Loucy (cell line): ENCODE data around the gene LIN37.
"Not testable (repeated sequence)": the region's sequence is repeated elsewhere in the genome, so short reads cannot be mapped to it uniquely, and the experiment has no call there.

Experiments used
- H2AFZ ChIP-seq: fragments of 200-600 bp; sonication (generic); 2 replicates; pipeline ENCODE4 v1.6.0; 2016; ENCODE audit warnings: antibody characterized with exemption, mild to moderate bottlenecking, low read length, moderate library complexity
- H3F3A ChIP-seq: fragments of 200-600 bp; 2 replicates; pipeline ENCODE4 v1.6.0; 2016; ENCODE audit warnings: antibody characterized with exemption, low read depth, mild to moderate bottlenecking
- H3K27me3 ChIP-seq: fragments of 200-600 bp; sonication (generic); 2 replicates; pipeline ENCODE4 v1.6.1; 2014; ENCODE audit warnings: low read length, mild to moderate bottlenecking; ENCODE audit not compliant: insufficient read depth, poor library complexity, severe bottlenecking
- H3K36me3 ChIP-seq: fragments of 200-600 bp; sonication (generic); 2 replicates; pipeline ENCODE4 v1.6.1; 2016; ENCODE audit warnings: low read length; ENCODE audit not compliant: insufficient read depth
- H3K4me1 ChIP-seq: fragments of 200-600 bp; sonication (generic); 2 replicates; pipeline ENCODE4 v1.5.1; 2014; ENCODE audit warnings: low read length, mild to moderate bottlenecking; ENCODE audit not compliant: insufficient read depth, poor library complexity, severe bottlenecking
- H3K4me2 ChIP-seq: fragments of 200-600 bp; sonication (generic); 2 replicates; pipeline ENCODE4 v1.6.0; 2014; ENCODE audit warnings: antibody characterized with exemption, low read length, low read depth, mild to moderate bottlenecking; ENCODE audit not compliant: poor library complexity, severe bottlenecking
- H3K4me3 ChIP-seq: fragments of 200-600 bp; sonication (generic); 2 replicates; pipeline ENCODE4 v1.5.1; 2014; ENCODE audit warnings: low read length, mild to moderate bottlenecking, mixed read lengths; ENCODE audit not compliant: poor library complexity, severe bottlenecking
- H3K79me2 ChIP-seq: fragments of 200-600 bp; sonication (generic); 2 replicates; pipeline ENCODE4 v1.6.1; 2014; ENCODE audit warnings: low read length; ENCODE audit not compliant: insufficient read depth
- H3K9ac ChIP-seq: fragments of 200-600 bp; sonication (generic); 2 replicates; pipeline ENCODE4 v1.6.0; 2014; ENCODE audit warnings: mild to moderate bottlenecking, low read depth, low read length, moderate library complexity; ENCODE audit not compliant: poor library complexity, severe bottlenecking
- H3K9me2 ChIP-seq: fragments of 200-600 bp; sonication (generic); replicated peaks from 2 replicates; pipeline ENCODE4 v1.6.1; 2016; ENCODE audit warnings: low read depth, low read length, mixed read lengths
- H3K9me3 ChIP-seq: fragments of 200-600 bp; sonication (generic); 2 replicates; pipeline ENCODE4 v1.6.1; 2014; ENCODE audit warnings: mild to moderate bottlenecking, antibody characterized with exemption, low read length, low read depth; ENCODE audit not compliant: insufficient read depth
- H4K20me1 ChIP-seq: fragments of 200-600 bp; sonication (generic); 2 replicates; pipeline ENCODE4 v1.6.0; 2014; ENCODE audit warnings: antibody characterized with exemption, low read length, mild to moderate bottlenecking; ENCODE audit not compliant: insufficient read depth, poor library complexity, severe bottlenecking
- EZH2phosphoT487 ChIP-seq: fragments of 200-600 bp; IDR thresholded peaks from 2 replicates; pipeline ENCODE4 v1.6.1; 2018; ENCODE audit warnings: antibody characterized with exemption, mild to moderate bottlenecking, moderate library complexity, borderline replicate concordance
- TF ChIP-seq, protein P1 (sequence below): fragments of 200-600 bp; sonication (generic); conservative IDR thresholded peaks from 2 replicates; pipeline ENCODE4 v1.5.1; 2014; ENCODE audit warnings: mild to moderate bottlenecking, antibody characterized with exemption, low read length

LIN37 gene

DNA sequence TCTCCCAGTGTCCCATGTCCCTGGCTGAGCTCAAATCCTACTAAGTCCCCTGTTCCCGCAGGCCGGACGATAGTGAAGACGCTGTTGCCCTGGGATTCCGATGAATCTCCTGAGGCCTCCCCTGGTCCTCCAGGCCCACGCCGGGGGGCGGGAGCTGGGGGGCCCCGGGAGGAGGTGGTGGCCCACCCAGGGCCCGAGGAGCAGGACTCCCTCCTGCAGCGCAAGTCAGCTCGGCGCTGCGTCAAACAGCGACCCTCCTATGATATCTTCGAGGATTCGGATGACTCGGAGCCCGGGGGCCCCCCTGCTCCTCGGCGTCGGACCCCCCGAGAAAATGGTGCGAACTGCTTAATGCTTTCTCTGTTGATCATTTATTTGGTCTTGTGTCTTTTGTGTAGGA, 24.7 kb upstream of the LIN37 start:
- Histone ChIP-seq H4K20me1 (peaks cover 22% of the 10 kb centered on the region), H3K9me3 (no peaks in the 10 kb centered on the region), H3K4me3 (no peak overlapping the region), H3K9me2 (no peaks in the 10 kb centered on the region), H3K9ac (no peak overlapping the region), H3K4me1 (peaks cover 11% of the 10 kb centered on the region), H2AFZ (no peak overlapping the region), H3K4me2 (no peak overlapping the region), H3K27me3 (no peaks in the 10 kb centered on the region), H3K79me2 (peaks cover 36% of the 10 kb centered on the region), H3F3A (no peaks in the 10 kb centered on the region), H3K36me3 (peaks cover 66% of the 10 kb centered on the region; the same call in 1 of the 2 replicates)
- no peak for TF ChIP-seq EZH2phosphoT487
- TF ChIP-seq, protein P1, sequence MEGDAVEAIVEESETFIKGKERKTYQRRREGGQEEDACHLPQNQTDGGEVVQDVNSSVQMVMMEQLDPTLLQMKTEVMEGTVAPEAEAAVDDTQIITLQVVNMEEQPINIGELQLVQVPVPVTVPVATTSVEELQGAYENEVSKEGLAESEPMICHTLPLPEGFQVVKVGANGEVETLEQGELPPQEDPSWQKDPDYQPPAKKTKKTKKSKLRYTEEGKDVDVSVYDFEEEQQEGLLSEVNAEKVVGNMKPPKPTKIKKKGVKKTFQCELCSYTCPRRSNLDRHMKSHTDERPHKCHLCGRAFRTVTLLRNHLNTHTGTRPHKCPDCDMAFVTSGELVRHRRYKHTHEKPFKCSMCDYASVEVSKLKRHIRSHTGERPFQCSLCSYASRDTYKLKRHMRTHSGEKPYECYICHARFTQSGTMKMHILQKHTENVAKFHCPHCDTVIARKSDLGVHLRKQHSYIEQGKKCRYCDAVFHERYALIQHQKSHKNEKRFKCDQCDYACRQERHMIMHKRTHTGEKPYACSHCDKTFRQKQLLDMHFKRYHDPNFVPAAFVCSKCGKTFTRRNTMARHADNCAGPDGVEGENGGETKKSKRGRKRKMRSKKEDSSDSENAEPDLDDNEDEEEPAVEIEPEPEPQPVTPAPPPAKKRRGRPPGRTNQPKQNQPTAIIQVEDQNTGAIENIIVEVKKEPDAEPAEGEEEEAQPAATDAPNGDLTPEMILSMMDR = no peak

DNA sequence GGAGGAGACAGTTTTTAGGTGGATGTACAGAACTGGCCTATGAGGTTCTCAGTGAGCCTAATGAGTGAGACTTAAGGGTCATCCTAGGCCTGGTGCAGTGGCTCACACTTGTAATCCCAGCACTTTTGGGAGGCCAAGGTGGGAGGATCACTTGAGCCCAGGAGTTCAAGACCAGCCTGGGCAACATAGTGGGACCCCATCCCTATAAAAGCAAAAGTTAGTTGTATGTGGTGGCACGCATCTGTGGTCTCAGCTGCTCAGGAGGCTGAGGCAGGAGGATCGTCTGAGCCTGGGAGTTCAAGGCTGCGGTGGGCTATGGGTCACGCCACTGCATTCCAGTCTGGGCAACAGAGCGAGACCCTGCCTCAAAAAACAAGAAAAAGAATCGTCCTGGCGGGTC, 24.2 kb upstream of the LIN37 start:
- H4K20me1 ChIP-seq = peaks cover 17% of the 10 kb centered on the region

DNA sequence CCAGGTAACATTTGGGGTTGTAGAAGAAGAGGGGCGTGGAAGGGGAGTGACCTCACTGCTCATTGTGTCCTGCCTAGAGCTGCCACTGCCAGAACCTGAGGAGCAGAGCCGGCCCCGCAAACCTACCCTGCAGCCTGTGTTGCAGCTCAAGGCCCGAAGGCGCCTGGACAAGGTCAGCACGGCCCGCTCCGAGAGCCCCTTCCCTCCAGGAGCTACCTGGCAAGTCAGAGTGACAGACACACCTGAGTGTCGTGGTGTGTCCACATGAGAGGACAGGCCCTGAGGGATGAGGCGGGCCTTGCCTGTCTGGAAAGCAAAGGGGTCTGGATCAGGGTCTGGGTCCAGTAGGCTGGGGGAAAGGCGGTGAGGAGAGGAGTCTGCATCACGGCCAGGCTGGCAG, 23.8 kb upstream of the LIN37 start:
- H3K79me2 ChIP-seq = peaks cover 27% of the 10 kb centered on the region
- H3K27me3 ChIP-seq = no peaks in the 10 kb centered on the region
- H3K36me3 ChIP-seq = peaks cover 75% of the 10 kb centered on the region; the same call in 1 of the 2 replicates
- H3K4me1 ChIP-seq = peaks cover 3% of the 10 kb centered on the region
- no peaks in the 10 kb centered on the region for H3F3A ChIP-seq
- TF ChIP-seq, protein P1 = no peak
- TF ChIP-seq EZH2phosphoT487 = no peak
- no peaks in the 10 kb centered on the region for H3K9me3 ChIP-seq
- no peak overlapping the region for H3K4me2 ChIP-seq
- no peak overlapping the region for H3K9ac ChIP-seq
- peaks cover 13% of the 10 kb centered on the region for H4K20me1 ChIP-seq
- H3K9me2 ChIP-seq = no peaks in the 10 kb centered on the region
- no peak overlapping the region for H2AFZ ChIP-seq
- no peak overlapping the region for H3K4me3 ChIP-seq

More for the DNA sequence above, 24.2 kb upstream of the LIN37 start:
- not testable (repeated sequence) for H2AFZ ChIP-seq, H3K9me3 ChIP-seq, H3K4me3 ChIP-seq, H3K9me2 ChIP-seq, H3K9ac ChIP-seq, H3F3A ChIP-seq, H3K4me1 ChIP-seq, H3K4me2 ChIP-seq, H3K27me3 ChIP-seq
- Histone ChIP-seq H3K79me2 (peaks cover 32% of the 10 kb centered on the region), H3K36me3 (peaks cover 71% of the 10 kb centered on the region; the same call in 1 of the 2 replicates)

DNA sequence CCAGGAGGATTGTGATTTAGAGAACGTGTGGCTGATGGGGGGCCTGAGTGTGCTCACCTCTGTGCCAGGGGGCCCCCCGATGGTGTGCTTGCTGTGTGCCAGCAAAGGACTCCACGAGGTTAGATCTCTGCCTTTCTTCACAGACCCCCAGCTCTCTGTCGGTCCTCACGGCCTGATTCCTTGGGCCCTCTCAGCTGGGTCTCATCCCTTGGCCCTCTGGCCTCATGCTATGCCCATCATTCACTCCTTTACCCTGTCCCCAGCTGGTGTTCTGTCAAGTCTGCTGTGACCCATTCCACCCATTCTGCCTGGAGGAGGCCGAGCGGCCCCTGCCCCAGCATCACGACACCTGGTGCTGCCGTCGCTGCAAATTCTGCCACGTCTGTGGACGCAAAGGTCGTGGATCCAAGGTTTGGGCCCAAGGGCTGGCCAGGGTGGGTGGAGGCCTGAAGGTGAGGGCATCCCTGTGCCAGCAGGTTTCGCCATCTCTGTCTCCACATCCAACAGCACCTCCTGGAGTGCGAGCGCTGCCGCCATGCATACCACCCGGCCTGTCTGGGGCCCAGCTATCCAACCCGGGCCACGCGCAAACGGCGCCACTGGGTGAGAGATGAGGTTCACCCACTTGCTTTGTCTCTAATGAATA, 23.0 kb upstream of the LIN37 start:
- Histone ChIP-seq H3K4me1 (no peaks in the 10 kb centered on the region), H3K9me2 (no peaks in the 10 kb centered on the region), H3F3A (no peaks in the 10 kb centered on the region), H2AFZ (no peak overlapping the region), H3K9ac (no peak overlapping the region), H3K36me3 (peaks cover 83% of the 10 kb centered on the region; the same call in 1 of the 2 replicates), H3K4me2 (no peak overlapping the region), H3K9me3 (no peaks in the 10 kb centered on the region), H3K79me2 (peaks cover 19% of the 10 kb centered on the region), H3K4me3 (no peak overlapping the region), H3K27me3 (no peaks in the 10 kb centered on the region), H4K20me1 (peaks cover 6% of the 10 kb centered on the region)
- TF ChIP-seq EZH2phosphoT487 = no peak
- TF ChIP-seq, protein P1 = no peak
